SKM-1 (cell line): Measurements from ENCODE around the gene APC.

Experiments
- DNase-seq: peaks from one replicate; lab custom pipeline; 2025; ENCODE audit not compliant: unreplicated experiment; lab: John Stamatoyannopoulos, UW

Gene APC

GRCh38 chr5:112892776-112893175 lies 155.1 kb downstream of the APC start:
- no peak for DNase-seq

DNA sequence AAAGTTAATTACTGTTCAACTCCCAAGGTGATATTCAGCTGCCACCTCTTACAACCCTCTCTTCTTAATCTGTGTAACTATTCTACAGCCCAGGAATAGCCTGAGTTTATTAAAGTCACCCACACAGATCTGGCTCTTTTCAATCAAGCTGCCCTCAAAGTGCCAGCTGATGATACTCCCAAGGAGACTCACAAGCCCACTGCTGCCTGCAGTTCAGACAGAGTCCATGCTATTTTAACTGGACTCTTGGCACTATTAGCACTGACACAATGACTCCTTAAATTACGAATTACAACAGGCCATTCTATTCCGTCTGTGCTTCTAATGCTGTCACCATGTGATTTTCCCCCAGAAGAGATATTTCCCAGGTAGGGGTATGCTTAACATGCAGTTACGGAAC lies 158.0 kb downstream of the APC start:
- no peak for DNase-seq
